Fibroblast of the aortic adventitia (primary cell): ENCODE results near the gene CERS5. TPM values are rescaled to one million over a fixed set of nuclear protein-coding genes. Genes with fewer than 3 reads are reported as not detected.

Experiments used
- DNase-seq: peaks from one replicate; pipeline ENCODE4 v3.0.0-alpha.2; 2010; ENCODE audit warnings: low read depth
- H3K4me3 ChIP-seq: 2 replicates; pipeline ENCODE4 v1.5.1; 2011; ENCODE audit warnings: low read depth, mild to moderate bottlenecking, control low read depth, low read length, moderate library complexity
- total RNA-seq: library from RNA; depleted of rRNA; stranded (reverse); fragments of >200 nt; gene quantifications from 2 replicates; pipeline ENCODE4 v1.2.3, GENCODE V29; 2012; ENCODE audit warnings: low replicate concordance
- TF ChIP-seq, protein P1 (sequence below): IDR thresholded peaks from 2 replicates; pipeline ENCODE4 v1.5.1; 2011; ENCODE audit warnings: mild to moderate bottlenecking, low read length, control low read depth, inconsistent platforms; ENCODE audit not compliant: insufficient read depth

CERS5 gene
- total RNA-seq, 1 donor: 32.7 TPM

DNA sequence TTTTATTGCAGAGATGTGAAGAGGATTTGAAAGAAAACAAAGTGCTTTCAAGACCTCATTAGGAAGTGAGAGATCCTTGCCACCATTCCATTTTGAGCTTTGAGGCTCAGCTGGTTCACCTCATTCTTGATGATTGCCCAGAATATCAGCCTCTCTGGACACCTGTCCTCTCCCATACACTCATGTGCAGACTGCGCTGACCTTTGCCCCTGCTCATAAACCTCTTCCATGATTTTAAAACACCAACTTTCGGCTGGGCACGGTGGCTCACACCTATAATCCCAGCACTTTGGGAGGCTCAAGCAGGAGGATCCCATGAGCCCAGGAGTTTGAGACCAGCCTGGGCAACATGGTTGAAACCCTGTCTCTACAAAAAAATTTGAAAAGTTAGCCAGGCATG is 46.2 kb downstream of the CERS5 start:
- DNase-seq: no peak
- no peak overlapping the region for H3K4me3 ChIP-seq
- TF ChIP-seq, protein P1, sequence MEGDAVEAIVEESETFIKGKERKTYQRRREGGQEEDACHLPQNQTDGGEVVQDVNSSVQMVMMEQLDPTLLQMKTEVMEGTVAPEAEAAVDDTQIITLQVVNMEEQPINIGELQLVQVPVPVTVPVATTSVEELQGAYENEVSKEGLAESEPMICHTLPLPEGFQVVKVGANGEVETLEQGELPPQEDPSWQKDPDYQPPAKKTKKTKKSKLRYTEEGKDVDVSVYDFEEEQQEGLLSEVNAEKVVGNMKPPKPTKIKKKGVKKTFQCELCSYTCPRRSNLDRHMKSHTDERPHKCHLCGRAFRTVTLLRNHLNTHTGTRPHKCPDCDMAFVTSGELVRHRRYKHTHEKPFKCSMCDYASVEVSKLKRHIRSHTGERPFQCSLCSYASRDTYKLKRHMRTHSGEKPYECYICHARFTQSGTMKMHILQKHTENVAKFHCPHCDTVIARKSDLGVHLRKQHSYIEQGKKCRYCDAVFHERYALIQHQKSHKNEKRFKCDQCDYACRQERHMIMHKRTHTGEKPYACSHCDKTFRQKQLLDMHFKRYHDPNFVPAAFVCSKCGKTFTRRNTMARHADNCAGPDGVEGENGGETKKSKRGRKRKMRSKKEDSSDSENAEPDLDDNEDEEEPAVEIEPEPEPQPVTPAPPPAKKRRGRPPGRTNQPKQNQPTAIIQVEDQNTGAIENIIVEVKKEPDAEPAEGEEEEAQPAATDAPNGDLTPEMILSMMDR: no peak

- TF ChIP-seq, protein P1: no peak
- no peak for DNase-seq
- H3K4me3 ChIP-seq: no peak overlapping the region
Observed at GRCh38 chr12:50120521-50120920, 46.6 kb downstream of the CERS5 start.

DNA sequence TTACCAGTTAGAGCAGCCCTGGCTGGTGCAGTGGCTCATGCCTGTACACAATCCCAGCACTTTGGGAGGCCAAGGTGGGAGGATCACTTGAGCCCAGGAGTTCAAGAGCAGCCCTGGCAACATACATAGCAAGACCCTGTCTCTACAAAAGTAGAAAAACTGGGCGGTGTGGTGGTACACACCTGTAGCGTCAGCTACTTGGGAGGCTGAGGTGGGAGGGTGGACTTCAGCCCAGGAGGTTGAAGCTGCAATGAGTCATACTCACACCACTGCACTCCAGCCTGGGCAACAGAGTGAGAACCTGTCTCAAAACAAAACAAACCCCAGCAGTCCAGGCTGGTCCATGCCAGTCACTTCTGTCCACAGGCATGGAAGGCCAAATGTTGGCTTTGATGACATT is 47.8 kb downstream of the CERS5 start:
- TF ChIP-seq, protein P1: no peak
- no peak overlapping the region for H3K4me3 ChIP-seq
- no peak for DNase-seq

DNA sequence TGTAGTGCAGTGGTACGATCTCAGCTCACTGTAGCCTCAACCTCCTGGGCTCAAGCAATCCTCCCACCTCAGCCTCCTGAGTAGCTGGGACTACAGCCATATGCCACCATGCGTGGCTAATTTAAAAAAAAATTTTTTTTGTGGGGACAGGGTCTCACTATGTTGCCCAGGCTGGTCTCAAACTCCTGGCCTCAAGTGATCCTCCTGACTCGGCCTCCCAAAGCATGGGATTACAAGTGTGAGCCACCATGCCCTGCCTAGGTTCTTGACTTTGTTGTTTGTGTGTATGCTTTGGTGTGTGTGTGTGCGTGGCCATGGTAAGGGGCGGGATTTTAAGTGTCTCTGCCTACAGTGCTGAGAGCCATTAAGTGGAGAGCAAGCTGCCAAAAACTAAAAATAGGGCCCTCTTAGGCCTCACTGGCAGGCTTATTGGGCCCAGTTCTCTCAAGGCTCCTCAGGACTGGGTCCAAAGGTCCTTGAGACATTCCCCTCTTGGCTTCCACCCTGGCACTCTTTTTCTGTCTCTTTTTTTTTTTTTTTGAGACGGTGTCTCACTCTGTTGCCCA is 50.0 kb downstream of the CERS5 start:
- no peak for DNase-seq
- H3K4me3 ChIP-seq: no peak overlapping the region
- TF ChIP-seq, protein P1: no peak

GRCh38 chr12:50112456-50113218 is 54.5 kb downstream of the CERS5 start:
- TF ChIP-seq, protein P1: no peak
- peak overlapping the region; percentile 100 for H3K4me3 ChIP-seq
- no peak for DNase-seq

GRCh38 chr12:50111693-50112455 is 55.3 kb downstream of the CERS5 start, which contains the start of gene COX14:
TSS of gene COX14 (plus strand) at chr12:50112236. CDS start at chr12:50120044, 7,808 bp downstream.
- peak within 1 kb of the TSS; percentile 100 for H3K4me3 ChIP-seq
- peak; percentile 100 for DNase-seq
- TF ChIP-seq, protein P1: peak; percentile 90
